ENCODE measurements around the gene MAP3K14.

The MAP3K14 gene

DNA sequence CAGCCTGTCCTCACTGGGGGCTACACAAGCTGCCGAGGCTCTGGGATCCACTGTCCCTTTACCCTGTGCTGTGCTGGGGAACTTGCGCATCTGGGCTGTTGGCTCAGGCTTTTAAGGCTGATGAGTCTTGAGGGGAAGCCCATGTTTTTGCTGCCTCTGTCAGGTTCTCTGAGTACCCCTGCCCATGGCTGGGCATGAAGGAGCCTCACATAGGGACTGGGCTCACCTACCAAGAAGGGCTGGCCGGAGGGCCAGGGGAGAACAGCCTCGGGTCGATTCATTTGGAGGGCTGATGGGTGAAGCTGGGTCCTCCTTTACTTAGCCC, 80.6 kb downstream of the MAP3K14 start:
- no peak for DNase-seq (ENCODE audit: low read depth, low spot score)

GRCh38 chr17:45235416-45236281, 81.2 kb downstream of the MAP3K14 start:
- peak; percentile 77 for DNase-seq (ENCODE audit: low read depth, low spot score)

GRCh38 chr17:45234641-45235415, 82.0 kb downstream of the MAP3K14 start:
- no peak for DNase-seq (ENCODE audit: low read depth, low spot score)

DNA sequence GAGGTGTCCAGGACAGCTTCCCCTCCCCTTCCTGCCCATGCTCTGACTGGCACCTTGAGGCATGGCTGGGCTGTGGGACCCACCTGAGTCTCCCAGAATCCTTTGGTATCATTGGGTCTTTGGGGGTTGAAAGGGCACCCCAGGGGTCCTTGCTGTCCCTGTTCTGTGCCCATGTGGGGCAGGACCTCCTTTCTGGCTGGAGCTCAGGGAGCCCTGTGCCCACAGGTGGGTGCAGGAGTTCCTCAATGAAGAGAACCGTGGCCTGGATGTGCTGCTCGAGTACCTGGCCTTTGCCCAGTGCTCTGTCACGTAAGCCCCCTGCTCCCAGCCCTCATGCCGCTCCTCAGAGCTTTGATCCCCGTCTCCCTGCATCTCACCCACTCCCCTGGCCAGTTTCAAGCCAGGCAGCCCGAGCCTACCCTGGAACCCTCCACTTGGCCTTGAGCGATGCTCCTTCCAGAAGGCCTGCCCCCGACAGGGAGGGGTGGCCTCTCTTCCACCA, 83.3 kb downstream of the MAP3K14 start:
- DNase-seq (ENCODE audit: low read depth, low spot score): no peak

GRCh38 chr17:45232514-45233422, 84.1 kb downstream of the MAP3K14 start:
- DNase-seq (ENCODE audit: low read depth, low spot score): no peak

GRCh38 chr17:45231481-45232116, 85.2 kb downstream of the MAP3K14 start:
- no peak for DNase-seq (ENCODE audit: low read depth, low spot score)

DNA sequence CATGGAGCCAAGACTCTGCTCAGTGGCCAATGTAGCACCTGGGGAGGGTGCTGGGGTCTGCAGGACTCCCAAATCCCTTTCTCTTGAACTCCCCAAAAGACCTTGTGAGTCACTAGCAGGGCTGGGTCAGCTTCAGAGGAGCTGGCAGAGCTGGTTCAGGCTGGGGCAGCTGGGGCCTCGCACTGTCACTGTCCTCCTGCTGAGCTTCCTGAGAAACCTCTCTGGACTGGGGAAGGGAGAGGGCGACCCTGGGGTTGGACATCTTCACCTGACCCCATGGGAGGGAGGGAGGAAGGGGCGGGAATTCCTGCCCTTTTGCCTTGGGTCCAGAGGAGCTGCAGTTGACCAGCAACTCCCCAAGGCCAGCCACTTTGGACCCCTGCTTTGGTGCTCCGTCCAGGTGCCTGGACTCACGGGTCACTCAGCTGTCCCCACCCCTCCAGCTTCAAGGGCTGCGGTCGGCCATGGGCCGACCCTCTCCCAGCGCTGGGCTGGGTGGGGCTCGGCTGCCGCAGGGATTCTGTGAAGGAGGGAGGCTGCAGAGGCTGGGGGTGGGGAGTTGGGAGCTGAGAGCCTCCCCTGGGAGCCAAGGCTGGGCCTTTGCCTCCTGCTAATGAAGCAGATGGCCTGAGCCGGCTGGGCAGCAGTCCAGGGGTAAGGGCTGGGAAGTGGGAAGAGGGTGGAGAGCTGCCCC, 85.9 kb downstream of the MAP3K14 start:
- DNase-seq (ENCODE audit: low read depth, low spot score): no peak

DNA sequence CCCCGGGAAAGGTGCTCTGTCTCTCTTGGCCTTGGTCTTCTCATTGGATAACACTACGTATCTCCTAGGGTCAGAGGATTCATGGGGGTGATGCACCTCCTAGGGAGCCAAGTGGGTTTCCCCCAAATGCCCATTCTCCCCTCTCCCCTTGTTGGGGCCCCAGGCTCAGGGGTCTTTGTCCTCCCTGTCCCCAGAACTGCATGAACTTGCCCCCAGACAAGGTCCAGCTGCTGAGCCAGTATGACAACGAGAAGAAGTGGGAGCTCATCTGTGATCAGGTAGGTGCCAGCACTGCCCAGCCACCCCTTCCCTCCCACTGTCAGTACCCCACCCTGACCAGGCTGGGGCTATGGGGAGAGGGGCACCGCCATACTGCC, 86.4 kb downstream of the MAP3K14 start:
- DNase-seq (ENCODE audit: low read depth, low spot score): no peak

GRCh38 chr17:45229681-45230409, 87.0 kb downstream of the MAP3K14 start:
- no peak for DNase-seq (ENCODE audit: low read depth, low spot score)

DNA sequence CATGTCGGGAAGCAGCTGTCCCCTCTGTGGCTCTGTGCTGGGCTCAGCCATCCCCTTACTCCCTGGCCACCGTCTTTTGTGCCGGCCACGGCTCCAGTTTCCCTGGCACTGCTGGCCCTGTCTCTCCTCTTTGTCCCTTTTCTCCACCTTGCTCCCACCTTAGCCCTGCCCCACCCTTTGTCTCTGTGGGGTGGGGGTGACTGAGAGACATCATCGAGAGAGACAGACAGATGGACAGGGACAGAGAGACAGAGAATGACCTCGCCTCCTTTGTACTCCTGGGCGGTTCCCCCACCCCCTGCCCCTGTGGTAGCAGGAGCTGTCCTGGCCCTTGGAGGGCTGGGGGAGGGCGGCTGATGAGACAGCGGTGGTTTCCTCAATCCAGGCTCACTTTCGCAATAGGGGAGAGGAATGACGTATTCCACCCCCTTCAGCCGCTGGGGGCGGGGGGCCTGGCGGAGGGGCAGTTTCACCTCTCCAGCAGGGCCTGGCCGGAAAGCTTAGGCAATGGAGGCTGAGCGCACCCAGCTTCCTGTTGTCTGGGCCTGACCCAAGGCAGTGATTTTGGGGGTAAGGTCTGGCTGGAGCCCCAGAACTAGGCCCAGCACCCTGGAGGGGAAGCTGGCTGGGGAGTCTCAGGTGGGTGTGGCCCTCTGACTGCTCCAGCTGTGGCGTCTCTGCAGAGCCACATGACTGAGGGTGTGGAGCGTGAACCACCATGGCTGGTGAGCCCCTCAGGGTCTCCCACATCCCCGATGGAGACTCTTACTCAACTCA, 87.9 kb downstream of the MAP3K14 start:
- DNase-seq (ENCODE audit: low read depth, low spot score): peak; percentile 73

- no peak for DNase-seq (ENCODE audit: low read depth, low spot score)
These were observed 88.7 kb downstream of the MAP3K14 start for GRCh38 chr17:45227926-45228762.

- DNase-seq (ENCODE audit: low read depth, low spot score): no peak
These were observed 89.5 kb downstream of the MAP3K14 start for GRCh38 chr17:45227101-45227925.

- DNase-seq (ENCODE audit: low read depth, low spot score): no peak
These were observed 90.2 kb downstream of the MAP3K14 start for GRCh38 chr17:45226576-45226975.

DNA sequence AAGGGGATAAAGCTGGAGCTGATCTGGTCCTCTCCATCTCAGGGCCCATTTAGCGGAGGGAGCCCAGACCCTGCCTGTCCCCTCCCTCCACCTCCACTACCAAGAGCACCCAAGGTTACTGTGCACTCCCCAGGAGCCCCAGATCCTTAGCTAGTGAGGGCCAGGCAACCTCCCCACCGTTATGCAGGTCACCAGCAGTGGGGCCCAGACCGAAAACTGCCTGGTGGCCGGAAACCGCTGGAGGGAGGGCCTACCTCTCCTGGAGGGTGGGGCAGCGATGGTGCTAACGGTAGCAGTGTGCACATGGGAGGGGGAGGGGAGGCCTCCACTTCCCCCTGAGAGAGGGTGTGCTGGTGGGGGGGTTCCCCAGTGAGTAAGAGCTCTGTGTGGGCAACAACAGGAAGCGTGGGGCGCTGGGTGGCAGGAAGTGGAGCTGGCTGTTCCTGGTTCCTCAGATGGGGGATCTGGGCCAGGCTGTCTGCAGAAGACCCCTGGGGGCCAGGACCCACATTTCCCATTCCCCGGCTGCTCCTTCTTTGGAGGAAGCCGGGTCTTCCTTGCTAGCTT, 90.8 kb downstream of the MAP3K14 start:
- DNase-seq (ENCODE audit: low read depth, low spot score): no peak

GRCh38 chr17:45225051-45225700, 91.6 kb downstream of the MAP3K14 start:
- no peak for DNase-seq (ENCODE audit: low read depth, low spot score)

GRCh38 chr17:45224671-45225050, 92.2 kb downstream of the MAP3K14 start:
- no peak for DNase-seq (ENCODE audit: low read depth, low spot score)

All from astrocyte of the hippocampus (primary cell).